ENCODE data around the gene TCF4. TPM values are rescaled to one million over a fixed set of nuclear protein-coding genes. Genes with fewer than 3 reads are reported as not detected.

Gene TCF4
- total and polyA plus RNA-seq, 2 donors (not counting 1 experiment from before 2014, with no cell fraction given): 68.5 to 353 TPM

- no peaks in the 10 kb centered on the region for H3K9me3 Mint-ChIP-seq (ENCODE audit: insufficient read depth)
Observed at GRCh38 chr18:55433648-55434047, 154.3 kb downstream of the TCF4 start.

GRCh38 chr18:55433140-55433539 lies 154.9 kb downstream of the TCF4 start:
- H3K9me3 Mint-ChIP-seq (ENCODE audit: insufficient read depth): no peaks in the 10 kb centered on the region
- peaks cover 20% of the 10 kb centered on the region for H3K79me2 ChIP-seq (ENCODE audit: control insufficient read depth, insufficient read depth, low read length)
- CTCF ChIA-PET: interaction anchor here (1.0 kb wide), 1 partner anchor 18 kb away, joined by 3 read pairs; no protein-coding TSS in a partner anchor
- no peak overlapping the region for H3K4me2 ChIP-seq (replicated peaks; ENCODE audit: low read depth, low read length, poor library complexity, severe bottlenecking)
- H2AFZ ChIP-seq (ENCODE audit: insufficient read depth, low read depth, low read length, poor library complexity, severe bottlenecking): no peak overlapping the region
- peaks cover 26% of the 10 kb centered on the region for H3K4me1 Mint-ChIP-seq
- DNase-seq (no peak), ATAC-seq (ENCODE audit: low read depth) (no peak)
- WGBS (ENCODE audit: insufficient coverage): no CpG with 5 or more reads among the region's 2 CpGs
- H3K4me3 Mint-ChIP-seq: no peak overlapping the region
- H3K36me3 ChIP-seq (replicated peaks in 1 of 2; ENCODE audit: control extremely low read depth in 1 of 2, control insufficient read depth in 1 of 2, extremely low read depth in 1 of 2, insufficient read depth in 2 of 2, low read length in 1 of 2): no peaks in the 10 kb centered on the region
- no peak overlapping the region for H3K4me3 ChIP-seq (ENCODE audit: control extremely low read depth in 1 of 5, extremely low read depth in 1 of 5, insufficient read depth in 1 of 5, low read depth in 2 of 5, low read length in 4 of 5)
- H3K27ac Mint-ChIP-seq: no peak overlapping the region
- H3K9ac ChIP-seq (ENCODE audit: low read length): no peak overlapping the region
- H3K27me3 ChIP-seq (replicated peaks in 1 of 4; ENCODE audit: control extremely low read depth in 1 of 4, control insufficient read depth in 3 of 4, insufficient read depth in 4 of 4, low read length in 3 of 4): no peaks in the 10 kb centered on the region
- H3K9me3 ChIP-seq (ENCODE audit: control extremely low read depth in 1 of 3, control insufficient read depth in 2 of 3, insufficient read depth in 1 of 3, low read length in 2 of 3): no peaks in the 10 kb centered on the region
- intact Hi-C loops (cut with micrococcal nuclease): no loop called here
- no peaks in the 10 kb centered on the region for H4K20me1 ChIP-seq (ENCODE audit: control insufficient read depth, insufficient read depth, low read length, poor library complexity, severe bottlenecking)
- no peak for TF ChIP-seq EZH2 (IDR thresholded peaks at IDR 0.05; ENCODE audit: borderline replicate concordance, insufficient read depth, low read depth, low read length, poor library complexity, severe bottlenecking)
- TF ChIP-seq CTCF (IDR thresholded peaks at IDR 0.05): no peak
- POLR2A ChIA-PET: no interaction called here
- H3K27me3 Mint-ChIP-seq: no peaks in the 10 kb centered on the region
- H3K27ac ChIP-seq (ENCODE audit: low read length in 2 of 2): no peak overlapping the region
- H3K4me1 ChIP-seq (ENCODE audit: control insufficient read depth in 2 of 2, insufficient read depth in 2 of 2, low read length in 2 of 2): peaks cover 12% of the 10 kb centered on the region in 2 donors

More at GRCh38 chr18:55433648-55434047, 154.3 kb downstream of the TCF4 start:
- peak overlapping the region; percentile 8 for H3K4me2 ChIP-seq (replicated peaks; ENCODE audit: low read depth, low read length, poor library complexity, severe bottlenecking)
- H2AFZ ChIP-seq (ENCODE audit: insufficient read depth, low read depth, low read length, poor library complexity, severe bottlenecking): no peak overlapping the region
- WGBS (ENCODE audit: insufficient coverage): 39% methylated on average over 5 of the region's 5 CpGs
- Mint-ChIP-seq H3K27ac (no peak overlapping the region), H3K4me1 (peaks cover 27% of the 10 kb centered on the region), H3K27me3 (no peaks in the 10 kb centered on the region), H3K4me3 (no peak overlapping the region)
- H3K27me3 ChIP-seq (replicated peaks in 1 of 4; ENCODE audit: control extremely low read depth in 1 of 4, control insufficient read depth in 3 of 4, insufficient read depth in 4 of 4, low read length in 3 of 4): no peaks in the 10 kb centered on the region
- H3K9ac ChIP-seq (ENCODE audit: low read length): no peak overlapping the region
- DNase-seq (peak; percentile 29), ATAC-seq (ENCODE audit: low read depth) (peak; percentile 24)
- H3K4me1 ChIP-seq (ENCODE audit: control insufficient read depth in 2 of 2, insufficient read depth in 2 of 2, low read length in 2 of 2): peaks cover 13 to 16% of the 10 kb centered on the region in 2 donors
- intact Hi-C loops (cut with micrococcal nuclease): no loop called here
- no peak overlapping the region for H3K4me3 ChIP-seq (ENCODE audit: control extremely low read depth in 1 of 5, extremely low read depth in 1 of 5, insufficient read depth in 1 of 5, low read depth in 2 of 5, low read length in 4 of 5)
- TF ChIP-seq EZH2 (IDR thresholded peaks at IDR 0.05; ENCODE audit: borderline replicate concordance, insufficient read depth, low read depth, low read length, poor library complexity, severe bottlenecking) (no peak), CTCF (IDR thresholded peaks at IDR 0.05) (no peak)
- H3K9me3 ChIP-seq (ENCODE audit: control extremely low read depth in 1 of 3, control insufficient read depth in 2 of 3, insufficient read depth in 1 of 3, low read length in 2 of 3): no peaks in the 10 kb centered on the region
- H4K20me1 ChIP-seq (ENCODE audit: control insufficient read depth, insufficient read depth, low read length, poor library complexity, severe bottlenecking): no peaks in the 10 kb centered on the region
- ChIA-PET CTCF (interaction anchor here (1.0 kb wide), 1 partner anchor 18 kb away, joined by 3 read pairs; no protein-coding TSS in a partner anchor), POLR2A (no interaction called here)
- H3K36me3 ChIP-seq (replicated peaks in 1 of 2; ENCODE audit: control extremely low read depth in 1 of 2, control insufficient read depth in 1 of 2, extremely low read depth in 1 of 2, insufficient read depth in 2 of 2, low read length in 1 of 2): no peaks in the 10 kb centered on the region
- no peak overlapping the region for H3K27ac ChIP-seq (ENCODE audit: low read length in 2 of 2)
- peaks cover 25% of the 10 kb centered on the region for H3K79me2 ChIP-seq (ENCODE audit: control insufficient read depth, insufficient read depth, low read length)

Measured in B cell (primary cell).